ENCODE measurements around the gene ABHD15.

- TF ChIP-seq CTCF (conservative IDR thresholded peaks at IDR 0.05) (no peak), EZH2 (IDR thresholded peaks at IDR 0.05; ENCODE audit: low read depth) (no peak)
These were observed 6.5 kb downstream of the ABHD15 start for GRCh38 chr17:29560316-29560715.

Measured in PC-9 (cell line).